ENCODE data around the gene SLC24A3. TPM values are rescaled to one million over a fixed set of nuclear protein-coding genes. Genes with fewer than 3 reads are reported as not detected.
A peak's percentile ranks its signal among the peaks of the same experiment; 100 is the strongest.

Gene SLC24A3
- total RNA-seq, 1 donor from 2014 or later: 0.08 TPM

- Histone ChIP-seq H3K4me3 (ENCODE audit: low read depth, low read length) (no peak overlapping the region), H3K36me3 (ENCODE audit: control insufficient read depth, insufficient read depth, low read length) (no peaks in the 10 kb centered on the region), H3K27me3 (ENCODE audit: control insufficient read depth, insufficient read depth, low read length) (no peaks in the 10 kb centered on the region)
- TF ChIP-seq CTCF (IDR thresholded peaks at IDR 0.05; ENCODE audit: insufficient read depth, low read length, poor library complexity, severe bottlenecking): no peak
- DNase-seq (ENCODE audit: low read depth): no peak
Measured at GRCh38 chr20:19621072-19621471, 408.6 kb downstream of the SLC24A3 start.

GRCh38 chr20:19624221-19624965, 412.0 kb downstream of the SLC24A3 start:
- no peak for TF ChIP-seq CTCF (IDR thresholded peaks at IDR 0.05; ENCODE audit: insufficient read depth, low read length, poor library complexity, severe bottlenecking)

GRCh38 chr20:19625426-19625825, 413.0 kb downstream of the SLC24A3 start:
- H3K27me3 ChIP-seq (ENCODE audit: control insufficient read depth, insufficient read depth, low read length): no peaks in the 10 kb centered on the region
- H3K4me3 ChIP-seq (ENCODE audit: low read depth, low read length): no peak overlapping the region
- no peak for DNase-seq (ENCODE audit: low read depth)
- no peaks in the 10 kb centered on the region for H3K36me3 ChIP-seq (ENCODE audit: control insufficient read depth, insufficient read depth, low read length)
- TF ChIP-seq CTCF (IDR thresholded peaks at IDR 0.05; ENCODE audit: insufficient read depth, low read length, poor library complexity, severe bottlenecking): no peak

More at GRCh38 chr20:19624221-19624965, 412.0 kb downstream of the SLC24A3 start:
- no peaks in the 10 kb centered on the region for H3K27me3 ChIP-seq (ENCODE audit: control insufficient read depth, insufficient read depth, low read length)
- H3K36me3 ChIP-seq (ENCODE audit: control insufficient read depth, insufficient read depth, low read length): no peaks in the 10 kb centered on the region
- DNase-seq (ENCODE audit: low read depth): no peak
- H3K4me3 ChIP-seq (ENCODE audit: low read depth, low read length): no peak overlapping the region

GRCh38 chr20:19626896-19627295, 414.5 kb downstream of the SLC24A3 start:
- no peaks in the 10 kb centered on the region for H3K36me3 ChIP-seq (ENCODE audit: control insufficient read depth, insufficient read depth, low read length)
- no peak overlapping the region for H3K4me3 ChIP-seq (ENCODE audit: low read depth, low read length)
- DNase-seq (ENCODE audit: low read depth): no peak
- no peaks in the 10 kb centered on the region for H3K27me3 ChIP-seq (ENCODE audit: control insufficient read depth, insufficient read depth, low read length)
- no peak for TF ChIP-seq CTCF (IDR thresholded peaks at IDR 0.05; ENCODE audit: insufficient read depth, low read length, poor library complexity, severe bottlenecking)

GRCh38 chr20:19628570-19629134, 416.2 kb downstream of the SLC24A3 start:
- Histone ChIP-seq H3K4me3 (ENCODE audit: low read depth, low read length) (no peak overlapping the region), H3K36me3 (ENCODE audit: control insufficient read depth, insufficient read depth, low read length) (no peaks in the 10 kb centered on the region), H3K27me3 (ENCODE audit: control insufficient read depth, insufficient read depth, low read length) (no peaks in the 10 kb centered on the region)
- DNase-seq (ENCODE audit: low read depth): peak; percentile 39
- peak; percentile 78 for TF ChIP-seq CTCF (IDR thresholded peaks at IDR 0.05; ENCODE audit: insufficient read depth, low read length, poor library complexity, severe bottlenecking)
